NCI-H2029 (cell line): ENCODE data around the gene ZCCHC14.

Experiments
- DNase-seq: peaks from one replicate; lab custom pipeline; 2025; lab: John Stamatoyannopoulos, UW

ZCCHC14 gene

DNA sequence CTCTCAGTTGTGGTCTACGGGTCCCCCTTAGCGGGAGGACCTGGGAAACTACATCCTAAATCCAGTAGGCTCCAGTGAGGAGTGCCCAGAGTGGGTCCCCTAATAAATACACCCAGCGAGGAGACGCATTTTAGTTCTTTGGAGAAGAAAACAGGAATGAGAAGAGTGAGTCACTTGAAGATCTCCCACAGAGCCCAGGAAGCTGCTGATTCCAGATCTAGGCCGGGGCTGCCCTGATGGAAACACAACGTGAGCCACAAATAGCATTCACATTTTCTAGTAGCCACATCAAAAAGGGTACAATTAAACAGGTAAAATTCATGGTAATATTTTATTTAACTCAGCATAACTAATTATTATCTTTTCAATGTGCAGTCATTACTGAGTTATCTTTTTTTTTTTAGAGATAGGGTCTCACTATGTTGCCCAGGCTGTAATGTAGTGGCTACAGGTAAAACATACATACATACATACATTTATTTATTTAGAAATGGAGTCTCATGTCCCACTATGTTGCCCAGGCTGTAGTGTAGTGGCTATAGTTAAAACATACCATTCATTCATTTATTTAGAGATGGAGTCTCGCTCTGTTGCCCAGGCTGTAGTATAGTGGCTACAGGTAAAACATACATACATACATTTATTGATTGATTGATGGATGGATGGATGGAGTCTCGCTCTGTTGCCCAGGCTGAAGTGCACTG lies 130.8 kb downstream of the ZCCHC14 start:
- no peak for DNase-seq

DNA sequence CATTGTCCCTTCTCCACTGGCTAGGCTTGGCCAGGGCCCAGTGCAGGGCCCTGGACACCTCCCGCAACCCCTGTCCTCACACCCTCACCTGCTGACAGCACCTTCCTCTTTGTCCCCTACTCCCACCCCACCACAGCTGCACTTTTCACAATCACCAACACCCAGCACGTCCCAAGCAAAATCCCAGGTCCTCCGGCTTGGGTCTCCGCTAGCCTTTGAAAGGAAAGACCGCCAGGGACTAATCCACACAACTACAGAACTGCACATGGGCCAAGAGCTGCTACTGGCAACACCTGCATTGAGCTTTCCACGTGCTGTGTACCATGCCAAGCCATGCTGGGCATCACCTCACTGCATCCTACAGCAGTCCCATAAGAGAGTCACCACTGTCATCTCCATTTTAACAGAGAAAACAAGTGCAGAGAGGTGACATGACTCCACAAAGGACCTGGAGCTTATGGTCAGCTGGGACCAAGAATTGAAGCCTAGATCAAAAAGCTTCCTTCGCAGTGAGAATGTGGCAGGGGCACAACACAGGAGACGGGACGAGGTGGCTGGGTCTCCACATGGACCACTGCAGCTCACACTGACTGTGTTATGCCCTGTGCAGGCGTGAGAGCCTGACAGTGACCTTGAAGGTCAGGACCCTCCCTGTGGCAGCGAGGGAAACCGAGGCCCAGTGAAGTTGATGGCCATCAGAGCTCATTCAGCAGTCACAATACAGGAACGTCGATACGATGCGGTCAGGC lies 131.8 kb downstream of the ZCCHC14 start:
- DNase-seq: no peak

DNA sequence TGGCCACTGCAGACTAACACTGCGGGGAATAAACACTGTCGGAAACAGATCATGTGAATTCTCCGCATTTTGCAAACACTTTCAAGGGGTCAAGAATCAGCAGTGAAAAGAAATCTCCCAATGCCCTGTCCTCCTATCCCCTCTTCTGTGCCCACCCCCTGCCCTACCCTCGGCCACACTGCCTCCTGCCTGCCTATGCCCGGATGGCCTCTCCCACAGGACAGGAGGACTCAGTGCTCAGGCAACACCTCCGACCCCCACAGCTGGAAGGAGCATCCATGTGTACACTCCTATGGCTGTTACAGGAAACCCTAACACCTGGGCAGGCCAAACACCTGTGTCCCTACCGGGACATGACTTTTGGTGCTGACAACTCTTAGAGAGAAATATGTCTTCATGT lies 133.7 kb downstream of the ZCCHC14 start:
- no peak for DNase-seq

DNA sequence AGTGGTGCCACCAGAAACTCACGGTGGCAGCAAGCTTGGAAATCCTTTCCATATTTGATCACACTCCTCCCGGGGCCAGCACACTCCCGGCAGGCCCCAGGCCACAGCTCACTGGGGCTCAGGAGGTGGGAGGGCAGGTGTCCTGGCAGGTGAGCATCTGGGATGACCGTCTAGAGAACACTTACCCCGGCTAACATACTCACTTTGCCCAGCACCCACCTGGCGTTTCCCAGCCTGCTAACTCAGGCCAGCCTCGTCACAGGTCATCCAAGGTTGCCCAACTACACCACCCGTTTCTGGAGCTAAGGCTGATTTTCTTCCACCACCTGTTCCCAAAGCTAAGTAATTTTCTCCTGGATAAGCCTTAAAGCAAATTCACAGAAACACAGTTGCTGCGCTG lies 134.1 kb downstream of the ZCCHC14 start:
- DNase-seq: no peak

DNA sequence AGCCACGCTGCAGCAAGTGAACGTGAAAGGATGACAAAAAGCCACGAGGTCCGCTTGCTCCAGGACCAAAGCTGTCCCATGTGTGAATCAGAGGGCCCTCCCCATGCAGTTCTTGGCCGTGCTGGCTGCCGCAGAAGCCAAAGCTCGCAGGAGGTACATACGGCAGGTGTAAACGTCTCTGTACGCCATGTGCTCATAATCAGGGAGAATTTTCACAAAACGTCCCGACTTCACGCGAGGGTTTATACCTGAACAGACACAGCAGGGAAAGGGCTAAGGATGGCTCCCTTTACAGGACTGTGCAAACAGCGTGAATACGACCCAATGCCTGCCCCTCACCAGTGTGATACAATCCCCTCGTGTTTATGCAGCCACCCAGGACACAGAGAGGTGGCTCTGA lies 134.6 kb downstream of the ZCCHC14 start:
- DNase-seq: no peak

DNA sequence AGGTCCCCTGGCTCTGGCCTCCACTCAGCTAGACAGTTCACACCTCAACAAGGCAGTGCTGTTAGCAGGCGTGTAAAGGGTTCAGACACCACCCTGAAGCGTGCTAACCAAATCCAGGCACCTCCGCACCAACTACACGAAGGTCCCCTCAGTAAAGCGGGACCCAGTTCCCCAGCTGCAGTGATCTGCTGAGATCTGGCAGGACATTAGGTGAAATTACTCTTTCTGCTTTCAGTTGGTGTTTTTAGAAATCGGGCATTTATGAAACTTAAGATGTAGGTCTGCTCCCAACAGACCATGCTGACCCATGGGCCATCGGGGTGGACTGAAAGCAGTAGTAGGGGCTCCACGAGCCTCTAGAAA lies 136.4 kb downstream of the ZCCHC14 start:
- DNase-seq: no peak
